C4-2B (cell line): ENCODE data around the gene GLT8D1.
"Not testable (repeated sequence)": the region's sequence is repeated elsewhere in the genome, so short reads cannot be mapped to it uniquely, and the experiment has no call there.

Source experiments
- H3K27ac ChIP-seq: fragments of 450-650 bp; 2 replicates; pipeline ENCODE4 v1.5.1; 2017
- CTCF ChIP-seq: fragments of 450-650 bp; conservative IDR thresholded peaks from 2 replicates; pipeline ENCODE4 v1.5.1; 2017; ENCODE audit warnings: mild to moderate bottlenecking
- ZFX ChIP-seq: fragments of 450-650 bp; IDR thresholded peaks from 2 replicates; pipeline ENCODE4 v1.6.1; 2017

The GLT8D1 gene

GRCh38 chr3:52678265-52679198, 27.1 kb downstream of the GLT8D1 start:
- TF ChIP-seq CTCF = no peak
- H3K27ac ChIP-seq = no peak overlapping the region

- not testable (repeated sequence) for H3K27ac ChIP-seq
Observed at GRCh38 chr3:52676201-52676600, 29.4 kb downstream of the GLT8D1 start.

GRCh38 chr3:52671676-52672075, 33.9 kb downstream of the GLT8D1 start:
- no peak overlapping the region for H3K27ac ChIP-seq
- TF ChIP-seq ZFX = no peak
- TF ChIP-seq CTCF = no peak

GRCh38 chr3:52670621-52671521, 34.7 kb downstream of the GLT8D1 start:
- TF ChIP-seq ZFX (no peak), CTCF (no peak)
- no peak overlapping the region for H3K27ac ChIP-seq

- H3K27ac ChIP-seq = no peak overlapping the region
- TF ChIP-seq ZFX (no peak), CTCF (no peak)
Observed at GRCh38 chr3:52663098-52663497, 42.5 kb downstream of the GLT8D1 start.

GRCh38 chr3:52660046-52660445, 45.5 kb downstream of the GLT8D1 start:
- H3K27ac ChIP-seq = no peak overlapping the region
- TF ChIP-seq CTCF = no peak
- TF ChIP-seq ZFX = no peak

- no peak for TF ChIP-seq CTCF
Observed at GRCh38 chr3:52655895-52656294, 49.7 kb downstream of the GLT8D1 start.

More at GRCh38 chr3:52655895-52656294, 49.7 kb downstream of the GLT8D1 start:
- no peak overlapping the region for H3K27ac ChIP-seq
